DND-41 (cell line): ENCODE measurements around the gene AJAP1.

Source experiments
- EZH2 ChIP-seq: IDR thresholded peaks from 3 replicates; pipeline ENCODE4 v1.6.1; 2012; ENCODE audit warnings: borderline replicate concordance, low read depth, mild to moderate bottlenecking, moderate library complexity, low read length, inconsistent platforms; ENCODE audit not compliant: severe bottlenecking
- TF ChIP-seq, protein P1 (sequence below): IDR thresholded peaks from 2 replicates; pipeline ENCODE4 v1.5.1; 2012; ENCODE audit warnings: borderline replicate concordance, low read length, moderate library complexity, mild to moderate bottlenecking; ENCODE audit not compliant: poor library complexity, severe bottlenecking; ENCODE audit errors: extremely low read depth

DNA sequence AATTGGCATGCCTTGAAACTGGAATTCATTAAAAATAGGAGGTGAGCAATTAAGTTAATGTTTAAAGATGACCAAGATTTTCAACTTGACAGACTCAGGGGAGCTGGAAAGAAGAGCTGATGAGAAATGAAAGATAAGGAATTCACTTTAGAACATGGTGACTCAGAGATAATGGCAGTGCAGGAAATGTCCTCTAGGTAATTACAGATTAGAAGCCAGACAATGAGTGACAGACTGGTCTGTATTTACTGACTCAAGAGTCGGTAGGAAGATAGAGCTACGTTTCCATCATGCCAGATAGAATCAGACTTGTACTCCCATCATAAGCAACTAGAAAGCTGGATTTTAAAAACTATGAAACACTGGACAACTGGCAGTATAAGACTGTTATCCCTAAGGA, 151.6 kb downstream of the AJAP1 start:
- TF ChIP-seq, protein P1, sequence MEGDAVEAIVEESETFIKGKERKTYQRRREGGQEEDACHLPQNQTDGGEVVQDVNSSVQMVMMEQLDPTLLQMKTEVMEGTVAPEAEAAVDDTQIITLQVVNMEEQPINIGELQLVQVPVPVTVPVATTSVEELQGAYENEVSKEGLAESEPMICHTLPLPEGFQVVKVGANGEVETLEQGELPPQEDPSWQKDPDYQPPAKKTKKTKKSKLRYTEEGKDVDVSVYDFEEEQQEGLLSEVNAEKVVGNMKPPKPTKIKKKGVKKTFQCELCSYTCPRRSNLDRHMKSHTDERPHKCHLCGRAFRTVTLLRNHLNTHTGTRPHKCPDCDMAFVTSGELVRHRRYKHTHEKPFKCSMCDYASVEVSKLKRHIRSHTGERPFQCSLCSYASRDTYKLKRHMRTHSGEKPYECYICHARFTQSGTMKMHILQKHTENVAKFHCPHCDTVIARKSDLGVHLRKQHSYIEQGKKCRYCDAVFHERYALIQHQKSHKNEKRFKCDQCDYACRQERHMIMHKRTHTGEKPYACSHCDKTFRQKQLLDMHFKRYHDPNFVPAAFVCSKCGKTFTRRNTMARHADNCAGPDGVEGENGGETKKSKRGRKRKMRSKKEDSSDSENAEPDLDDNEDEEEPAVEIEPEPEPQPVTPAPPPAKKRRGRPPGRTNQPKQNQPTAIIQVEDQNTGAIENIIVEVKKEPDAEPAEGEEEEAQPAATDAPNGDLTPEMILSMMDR = no peak
- no peak for TF ChIP-seq EZH2
